GM19324 (cell line): ENCODE results near the gene RBMS3.

Experiments
- ATAC-seq: cut with Tn5 transposase; IDR thresholded peaks from one replicate; pipeline ENCODE4 v1.9.1; 2021; ENCODE audit warnings: mild to moderate bottlenecking, moderate library complexity; ENCODE audit not compliant: unreplicated experiment, low FRiP score

RBMS3 gene

GRCh38 chr3:29601861-29602585 is 321.2 kb downstream of the RBMS3 start:
- ATAC-seq, result no peak

- ATAC-seq, result no peak
Observed at GRCh38 chr3:29605845-29606244, 325.0 kb downstream of the RBMS3 start.

- ATAC-seq, result no peak
Observed at GRCh38 chr3:29606416-29606815, 325.5 kb downstream of the RBMS3 start.

GRCh38 chr3:29608414-29609327 is 327.8 kb downstream of the RBMS3 start:
- no peak for ATAC-seq

- no peak for ATAC-seq
Observed at GRCh38 chr3:29609328-29609811, 328.5 kb downstream of the RBMS3 start.

GRCh38 chr3:29610781-29611180 is 329.9 kb downstream of the RBMS3 start:
- ATAC-seq, result no peak

- no peak for ATAC-seq
Observed at GRCh38 chr3:29611252-29611651, 330.4 kb downstream of the RBMS3 start.

GRCh38 chr3:29612536-29612935 is 331.7 kb downstream of the RBMS3 start:
- ATAC-seq, result no peak

GRCh38 chr3:29614954-29615353 is 334.1 kb downstream of the RBMS3 start:
- no peak for ATAC-seq

GRCh38 chr3:29618395-29619282 is 337.8 kb downstream of the RBMS3 start:
- ATAC-seq, result no peak

- no peak for ATAC-seq
Observed at GRCh38 chr3:29619676-29620075, 338.8 kb downstream of the RBMS3 start.

GRCh38 chr3:29627136-29628117 is 346.6 kb downstream of the RBMS3 start:
- ATAC-seq, result no peak

- ATAC-seq, result no peak
Observed at GRCh38 chr3:29628795-29629194, 347.9 kb downstream of the RBMS3 start.

- no peak for ATAC-seq
Observed at GRCh38 chr3:29635888-29636287, 355.0 kb downstream of the RBMS3 start.

GRCh38 chr3:29637068-29637467 is 356.2 kb downstream of the RBMS3 start:
- no peak for ATAC-seq

- no peak for ATAC-seq
Observed at GRCh38 chr3:29639578-29640290, 358.9 kb downstream of the RBMS3 start.

- no peak for ATAC-seq
Observed at GRCh38 chr3:29642393-29643033, 361.6 kb downstream of the RBMS3 start.

- ATAC-seq, result no peak
Observed at GRCh38 chr3:29643034-29643425, 362.2 kb downstream of the RBMS3 start.
